ENCODE data around the gene LBP.

GRCh38 chr20:38331245-38331644 is 15.0 kb upstream of the LBP start:
- TF ChIP-seq CTCF (IDR thresholded peaks at IDR 0.05; ENCODE audit: poor library complexity, severe bottlenecking) (no peak), EP300 (conservative IDR thresholded peaks at IDR 0.05; ENCODE audit: poor library complexity, severe bottlenecking) (no peak), SMC3 (conservative IDR thresholded peaks at IDR 0.05; ENCODE audit: poor library complexity) (no peak)

All from neural cell (in vitro differentiated cells).